Suprapubic skin (tissue), 4 donors: ENCODE data around the gene RWDD1. TPM values are rescaled to one million over a fixed set of nuclear protein-coding genes. Genes with fewer than 3 reads are reported as not detected.

Source experiments
- DNase-seq, 2 donors: peaks; one replicate each; pipeline ENCODE4 v3.0.0-alpha.2; 2019; ENCODE audit warnings: low spot score in 2 of 2
- H3K27ac ChIP-seq: fragments of 200-600 bp; sonication (generic); one replicate; pipeline ENCODE4 v1.5.1; 2019
- H3K27me3 ChIP-seq: fragments of 200-600 bp; sonication (generic); one replicate; pipeline ENCODE4 v1.5.1; 2019
- H3K36me3 ChIP-seq: fragments of 200-600 bp; sonication (generic); one replicate; pipeline ENCODE4 v1.5.1; 2019
- H3K4me1 ChIP-seq: fragments of 200-600 bp; sonication (generic); one replicate; pipeline ENCODE4 v1.5.1; 2019
- H3K4me3 ChIP-seq: fragments of 200-600 bp; sonication (generic); one replicate; pipeline ENCODE4 v1.5.1; 2019; ENCODE audit warnings: mild to moderate bottlenecking
- H3K9me3 ChIP-seq: fragments of 200-600 bp; sonication (generic); one replicate; pipeline ENCODE4 v1.5.1; 2019
- EP300 ChIP-seq: sonication (generic); formaldehyde crosslinking; IDR thresholded peaks from one replicate; pipeline ENCODE4 v1.6.1; 2017; ENCODE audit warnings: antibody characterized with exemption
- POLR2A ChIP-seq, 2 donors: fragments of 450-650 bp; IDR thresholded peaks; one replicate each; pipeline ENCODE4 v1.6.1; 2017; ENCODE audit warnings: antibody characterized with exemption in 2 of 2, mild to moderate bottlenecking in 2 of 2, moderate library complexity in 2 of 2
- POLR2AphosphoS5 ChIP-seq, 3 donors: sonication (generic); formaldehyde crosslinking; IDR thresholded peaks; one replicate each; pipeline ENCODE4 v1.6.1; 2017; ENCODE audit warnings: antibody characterized with exemption in 3 of 3
- WGBS: methylation state at CpG from one replicate; pipeline ENCODE4 v1.1.5; 2018; 5-methylcytosine and 5-hydroxymethylcytosine counted together
- total RNA-seq, 4 donors: library from RNA; depleted of rRNA; stranded (reverse); fragments of >200 nt; gene quantifications; one replicate each; pipeline ENCODE4 v1.1.0, GENCODE V29; 2016
- TF ChIP-seq, protein P1 (sequence below), 2 donors: fragments of 200-600 bp in 1 of 2; fragments of 450-650 bp in 1 of 2; sonication (generic) in 1 of 2; IDR thresholded peaks; one replicate each; pipeline ENCODE4 v1.5.1; 2016 to 2019; ENCODE audit warnings: antibody characterized with exemption in 2 of 2, mild to moderate bottlenecking in 1 of 2, moderate library complexity in 1 of 2

The RWDD1 gene
- total RNA-seq, 4 donors from 2014 or later: 24.6 to 38.1 (median 27.1) TPM

DNA sequence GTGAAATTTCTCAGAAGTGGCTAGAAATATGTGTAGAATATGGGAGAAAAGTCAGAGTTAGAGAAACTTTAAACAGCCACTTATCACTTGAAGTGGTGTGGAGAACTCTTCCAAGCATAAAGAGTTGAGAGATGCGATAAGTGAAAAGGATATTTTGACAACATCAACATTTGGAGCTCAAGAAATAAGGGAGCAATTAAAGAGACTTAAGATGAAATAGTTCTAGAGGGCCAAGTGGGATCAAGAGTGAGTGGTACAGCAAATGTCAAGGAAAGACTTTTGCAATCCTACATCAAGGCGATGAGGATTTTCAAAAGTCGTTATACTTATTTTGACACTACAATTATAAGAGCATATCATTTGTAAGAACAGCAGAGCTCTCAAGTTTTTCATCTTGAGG is 54.6 kb downstream of the RWDD1 start:
- Histone ChIP-seq H3K36me3 (no peaks in the 10 kb centered on the region), H3K27me3 (no peaks in the 10 kb centered on the region), H3K4me3 (no peak overlapping the region), H3K27ac (no peak overlapping the region), H3K9me3 (no peaks in the 10 kb centered on the region), H3K4me1 (no peaks in the 10 kb centered on the region)
- TF ChIP-seq POLR2AphosphoS5 (IDR thresholded peaks at IDR 0.05): no peak
- TF ChIP-seq, protein P1, sequence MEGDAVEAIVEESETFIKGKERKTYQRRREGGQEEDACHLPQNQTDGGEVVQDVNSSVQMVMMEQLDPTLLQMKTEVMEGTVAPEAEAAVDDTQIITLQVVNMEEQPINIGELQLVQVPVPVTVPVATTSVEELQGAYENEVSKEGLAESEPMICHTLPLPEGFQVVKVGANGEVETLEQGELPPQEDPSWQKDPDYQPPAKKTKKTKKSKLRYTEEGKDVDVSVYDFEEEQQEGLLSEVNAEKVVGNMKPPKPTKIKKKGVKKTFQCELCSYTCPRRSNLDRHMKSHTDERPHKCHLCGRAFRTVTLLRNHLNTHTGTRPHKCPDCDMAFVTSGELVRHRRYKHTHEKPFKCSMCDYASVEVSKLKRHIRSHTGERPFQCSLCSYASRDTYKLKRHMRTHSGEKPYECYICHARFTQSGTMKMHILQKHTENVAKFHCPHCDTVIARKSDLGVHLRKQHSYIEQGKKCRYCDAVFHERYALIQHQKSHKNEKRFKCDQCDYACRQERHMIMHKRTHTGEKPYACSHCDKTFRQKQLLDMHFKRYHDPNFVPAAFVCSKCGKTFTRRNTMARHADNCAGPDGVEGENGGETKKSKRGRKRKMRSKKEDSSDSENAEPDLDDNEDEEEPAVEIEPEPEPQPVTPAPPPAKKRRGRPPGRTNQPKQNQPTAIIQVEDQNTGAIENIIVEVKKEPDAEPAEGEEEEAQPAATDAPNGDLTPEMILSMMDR (IDR thresholded peaks at IDR 0.05): no peak
- TF ChIP-seq EP300: no peak
- TF ChIP-seq POLR2A (IDR thresholded peaks at IDR 0.05): no peak
- WGBS: 96% methylated on average over 3 of the region's 3 CpGs
- no peak for DNase-seq

DNA sequence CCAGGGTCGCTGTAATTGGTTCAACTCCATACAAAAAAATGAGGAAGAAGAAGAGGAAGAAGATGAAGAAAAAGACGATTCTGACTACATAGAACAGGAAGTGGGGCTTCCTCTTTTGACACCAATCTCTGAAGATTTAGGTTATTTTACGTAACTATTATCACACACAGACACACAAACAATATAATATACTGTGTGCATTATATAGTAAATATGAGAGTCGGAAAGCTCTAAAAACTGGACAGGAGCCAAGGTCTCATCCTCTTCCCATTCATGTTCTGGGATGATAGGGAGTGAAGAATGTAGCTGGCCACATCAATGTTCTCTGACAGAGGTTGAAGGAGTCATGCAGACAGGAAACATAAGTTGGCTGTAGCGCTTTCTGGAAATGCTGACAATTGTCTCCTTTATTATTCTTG is 58.3 kb downstream of the RWDD1 start:
- Histone ChIP-seq H3K27ac (no peak overlapping the region), H3K36me3 (peaks cover 5% of the 10 kb centered on the region), H3K4me3 (no peak overlapping the region), H3K27me3 (no peaks in the 10 kb centered on the region), H3K4me1 (no peaks in the 10 kb centered on the region), H3K9me3 (no peaks in the 10 kb centered on the region)
- TF ChIP-seq EP300: no peak
- TF ChIP-seq POLR2A (IDR thresholded peaks at IDR 0.05): no peak
- TF ChIP-seq, protein P1 (IDR thresholded peaks at IDR 0.05): no peak
- TF ChIP-seq POLR2AphosphoS5 (IDR thresholded peaks at IDR 0.05): no peak
- WGBS: 68% methylated on average over 5 of the region's 5 CpGs
- DNase-seq: no peak

DNA sequence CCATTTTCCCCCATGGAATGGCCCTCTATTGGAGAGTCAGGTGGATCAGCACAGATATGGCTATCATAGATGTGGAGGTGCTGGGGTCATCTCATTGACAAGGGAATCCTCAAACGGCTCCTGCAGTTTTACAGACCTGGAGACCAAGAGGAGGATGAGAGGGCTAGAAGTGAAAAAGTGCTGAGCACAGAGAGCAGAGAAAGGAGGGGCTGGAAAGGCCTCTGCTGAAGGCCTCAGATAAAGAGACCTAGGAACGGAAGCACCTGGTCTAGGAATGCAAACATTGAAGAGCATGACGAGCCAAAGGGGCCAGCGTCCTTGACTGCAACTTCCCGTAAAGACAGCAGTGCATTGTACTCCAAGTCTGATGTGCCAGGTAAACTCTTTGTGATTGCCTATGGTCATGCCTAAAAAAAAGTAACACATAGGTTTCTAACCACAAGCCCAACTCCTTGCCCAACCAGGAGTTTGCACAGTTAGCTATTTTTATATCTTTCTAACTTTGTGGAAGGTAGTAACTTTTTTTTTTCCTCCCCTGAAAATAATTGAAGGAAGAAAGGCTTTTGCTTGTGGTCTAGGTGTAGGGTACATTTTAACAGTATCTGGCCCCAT is 60.2 kb downstream of the RWDD1 start:
- Histone ChIP-seq H3K36me3 (peaks cover 11% of the 10 kb centered on the region), H3K4me3 (no peak overlapping the region), H3K27ac (no peak overlapping the region), H3K4me1 (no peaks in the 10 kb centered on the region), H3K9me3 (no peaks in the 10 kb centered on the region), H3K27me3 (no peaks in the 10 kb centered on the region)
- 71% methylated on average over 5 of the region's 5 CpGs for WGBS
- no peak for DNase-seq
- no peak for TF ChIP-seq POLR2AphosphoS5 (IDR thresholded peaks at IDR 0.05)
- no peak for TF ChIP-seq POLR2A (IDR thresholded peaks at IDR 0.05)
- TF ChIP-seq, protein P1 (IDR thresholded peaks at IDR 0.05): no peak
- TF ChIP-seq EP300: no peak

DNA sequence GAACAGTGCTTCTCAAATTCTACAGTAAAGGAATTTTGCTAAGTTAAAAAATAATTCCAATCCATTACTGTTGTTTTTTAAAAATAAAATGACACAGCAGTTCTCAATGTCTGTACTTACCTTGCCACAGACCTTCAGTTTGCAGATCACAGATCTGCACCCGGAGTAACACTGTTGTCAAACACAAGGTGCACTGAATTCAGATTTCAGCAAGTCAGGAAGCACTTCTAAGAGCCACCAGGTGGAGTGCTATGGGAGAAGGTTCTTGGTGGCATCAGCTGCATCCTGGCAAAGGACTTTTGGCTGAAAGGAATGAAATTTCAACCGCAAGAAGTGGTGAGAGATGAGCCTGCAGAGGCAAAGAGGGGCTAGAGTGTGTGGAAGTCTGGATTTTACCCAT is 62.4 kb downstream of the RWDD1 start:
- TF ChIP-seq POLR2A (IDR thresholded peaks at IDR 0.05) (no peak), EP300 (no peak), POLR2AphosphoS5 (IDR thresholded peaks at IDR 0.05) (no peak)
- TF ChIP-seq, protein P1 (IDR thresholded peaks at IDR 0.05): no peak
- 93% methylated on average over 2 of the region's 2 CpGs for WGBS
- no peak for DNase-seq
- no peak overlapping the region for H3K4me3 ChIP-seq
- no peaks in the 10 kb centered on the region for H3K27me3 ChIP-seq
- no peak overlapping the region for H3K27ac ChIP-seq
- no peaks in the 10 kb centered on the region for H3K4me1 ChIP-seq
- no peaks in the 10 kb centered on the region for H3K9me3 ChIP-seq
- peaks cover 15% of the 10 kb centered on the region for H3K36me3 ChIP-seq

Other genes with a start within 250 kb of the RWDD1 start
- 10 to 100 TPM; 36.0 to 40.0 (median 37.2) TPM for gene DSE, start 200.6 kb upstream of the RWDD1 start, total RNA-seq
- gene CALHM6, start 110.1 kb upstream of the RWDD1 start, total RNA-seq: 1 to 10 TPM in 2 of 4 donors, under 1 TPM in 1, not detected in 1; 0.76 to 4.1 (median 1.2) TPM
- 1 to 10 TPM in 3 of 4 donors, under 1 TPM in 1; 0.89 to 5.9 (median 1.4) TPM for gene CALHM5, start 59.9 kb upstream of the RWDD1 start, total RNA-seq
- not detected for gene TRAPPC3L, start 25.8 kb upstream of the RWDD1 start, total RNA-seq
- gene CALHM4, start 17.8 kb upstream of the RWDD1 start, total RNA-seq: 10 to 100 TPM in 1 of 4 donors, 1 to 10 TPM in 2, not detected in 1; 1.8 to 12.5 (median 2.6) TPM
- gene RSPH4A, start 45.0 kb downstream of the RWDD1 start, total RNA-seq: 1 to 10 TPM in 1 of 4 donors, under 1 TPM in 2, not detected in 1; 0.25 to 2.0 (median 0.81) TPM
- gene ZUP1, start 97.3 kb downstream of the RWDD1 start, total RNA-seq: 10 to 100 TPM in 2 of 4 donors, 1 to 10 TPM in 2; 8.9 to 17.3 (median 9.6) TPM
- gene KPNA5, start 109.7 kb downstream of the RWDD1 start, total RNA-seq: 10 to 100 TPM in 2 of 4 donors, 1 to 10 TPM in 2; 6.1 to 11.8 (median 9.6) TPM
- gene FAM162B, start 194.2 kb downstream of the RWDD1 start, total RNA-seq: 1 to 10 TPM; 1.4 to 4.1 (median 1.8) TPM